ENCODE data around the gene PSMD14.

GRCh38 chr2:161358838-161359237 lies 50.6 kb downstream of the PSMD14 start:
- no peak for TF ChIP-seq CTCF (conservative IDR thresholded peaks at IDR 0.05; ENCODE audit: low read length)
- no peak for TF ChIP-seq EZH2phosphoT487 (IDR thresholded peaks at IDR 0.05; ENCODE audit: borderline replicate concordance, low read depth, low read length)
